ENCODE data around the gene TTLL11. TPM values are rescaled to one million over a fixed set of nuclear protein-coding genes. Genes with fewer than 3 reads are reported as not detected.

The TTLL11 gene
- total RNA-seq, 4 donors from 2014 or later: 7.9 to 14.4 (median 9.7) TPM

- intact Hi-C loops (cut with DNase I): no loop called here
- Histone ChIP-seq H3K9me3 (no peaks in the 10 kb centered on the region), H3K4me3 (replicated peaks in 1 of 3) (no peak overlapping the region), H3K4me1 (peaks cover 7 to 67% of the 10 kb centered on the region in 2 donors), H3K27ac (peak overlapping the region in 1 of 3 donors; percentile 1), H3K36me3 (no peaks in the 10 kb centered on the region), H3K27me3 (no peaks in the 10 kb centered on the region)
- no peak for TF ChIP-seq CTCF (IDR thresholded peaks at IDR 0.05)
- TF ChIP-seq POLR2A (IDR thresholded peaks at IDR 0.05): no peak
- DNase-seq: no peak
- 74 to 79% methylated on average over 8 of the region's 8 CpGs for WGBS, 2 donors
These were observed 142.2 kb downstream of the TTLL11 start for GRCh38 chr9:121950866-121951265.

GRCh38 chr9:121950441-121950840 lies 142.7 kb downstream of the TTLL11 start:
- Histone ChIP-seq H3K27ac (peak overlapping the region in 1 of 3 donors; percentile 46), H3K4me1 (peaks cover 7 to 67% of the 10 kb centered on the region in 2 donors), H3K9me3 (no peaks in the 10 kb centered on the region), H3K27me3 (no peaks in the 10 kb centered on the region), H3K36me3 (no peaks in the 10 kb centered on the region), H3K4me3 (replicated peaks in 1 of 3) (no peak overlapping the region)
- DNase-seq: peak; percentile 87 to 90
- intact Hi-C loops (cut with DNase I): no loop called here
- TF ChIP-seq POLR2A (IDR thresholded peaks at IDR 0.05): no peak
- TF ChIP-seq CTCF (IDR thresholded peaks at IDR 0.05): no peak
- 33 to 35% methylated on average over 9 of the region's 9 CpGs for WGBS, 2 donors

- no peak overlapping the region for H3K4me3 ChIP-seq (replicated peaks in 1 of 3)
These were observed 143.3 kb downstream of the TTLL11 start for GRCh38 chr9:121949766-121950165.

GRCh38 chr9:121949364-121949763 lies 143.7 kb downstream of the TTLL11 start:
- Histone ChIP-seq H3K27me3 (no peaks in the 10 kb centered on the region), H3K27ac (no peak overlapping the region), H3K4me3 (replicated peaks in 1 of 3) (no peak overlapping the region), H3K36me3 (no peaks in the 10 kb centered on the region), H3K9me3 (no peaks in the 10 kb centered on the region), H3K4me1 (peaks cover 7 to 61% of the 10 kb centered on the region in 2 donors)
- WGBS, 2 donors: 70 to 87% methylated on average over 4 of the region's 4 CpGs
- TF ChIP-seq CTCF (IDR thresholded peaks at IDR 0.05) (no peak), POLR2A (IDR thresholded peaks at IDR 0.05) (no peak)
- DNase-seq: no peak
- intact Hi-C loops (cut with DNase I): no loop called here

More at GRCh38 chr9:121949766-121950165, 143.3 kb downstream of the TTLL11 start:
- no peak for DNase-seq
- Histone ChIP-seq H3K9me3 (no peaks in the 10 kb centered on the region), H3K36me3 (no peaks in the 10 kb centered on the region), H3K27ac (peak overlapping the region in 1 of 3 donors; percentile 46), H3K27me3 (no peaks in the 10 kb centered on the region), H3K4me1 (peaks cover 7 to 65% of the 10 kb centered on the region in 2 donors)
- intact Hi-C loops (cut with DNase I): no loop called here
- TF ChIP-seq CTCF (IDR thresholded peaks at IDR 0.05): no peak
- no peak for TF ChIP-seq POLR2A (IDR thresholded peaks at IDR 0.05)
- WGBS, 2 donors: 97 to 99% methylated on average over 4 of the region's 4 CpGs

- peak in 1 of 2 donors; percentile 66 for DNase-seq
- Histone ChIP-seq H3K27me3 (no peaks in the 10 kb centered on the region), H3K4me1 (peaks cover 7 to 46% of the 10 kb centered on the region in 2 donors), H3K4me3 (replicated peaks in 1 of 3) (no peak overlapping the region), H3K9me3 (no peaks in the 10 kb centered on the region), H3K27ac (no peak overlapping the region), H3K36me3 (no peaks in the 10 kb centered on the region)
- intact Hi-C loops (cut with DNase I): no loop called here
- WGBS, 2 donors: 51 to 83% methylated on average over 4 of the region's 4 CpGs
- TF ChIP-seq POLR2A (IDR thresholded peaks at IDR 0.05): no peak
- TF ChIP-seq CTCF (IDR thresholded peaks at IDR 0.05): no peak
These were observed 145.3 kb downstream of the TTLL11 start for GRCh38 chr9:121947775-121948174.
